HG03442 (cell line): ENCODE results near the gene MICAL3.
"Not testable (repeated sequence)": the region's sequence is repeated elsewhere in the genome, so short reads cannot be mapped to it uniquely, and the experiment has no call there.

Experiments
- ATAC-seq: cut with Tn5 transposase; IDR thresholded peaks from one replicate; pipeline ENCODE4 v1.9.1; 2021; ENCODE audit warnings: mild to moderate bottlenecking, moderate library complexity; ENCODE audit not compliant: unreplicated experiment

The MICAL3 gene

DNA sequence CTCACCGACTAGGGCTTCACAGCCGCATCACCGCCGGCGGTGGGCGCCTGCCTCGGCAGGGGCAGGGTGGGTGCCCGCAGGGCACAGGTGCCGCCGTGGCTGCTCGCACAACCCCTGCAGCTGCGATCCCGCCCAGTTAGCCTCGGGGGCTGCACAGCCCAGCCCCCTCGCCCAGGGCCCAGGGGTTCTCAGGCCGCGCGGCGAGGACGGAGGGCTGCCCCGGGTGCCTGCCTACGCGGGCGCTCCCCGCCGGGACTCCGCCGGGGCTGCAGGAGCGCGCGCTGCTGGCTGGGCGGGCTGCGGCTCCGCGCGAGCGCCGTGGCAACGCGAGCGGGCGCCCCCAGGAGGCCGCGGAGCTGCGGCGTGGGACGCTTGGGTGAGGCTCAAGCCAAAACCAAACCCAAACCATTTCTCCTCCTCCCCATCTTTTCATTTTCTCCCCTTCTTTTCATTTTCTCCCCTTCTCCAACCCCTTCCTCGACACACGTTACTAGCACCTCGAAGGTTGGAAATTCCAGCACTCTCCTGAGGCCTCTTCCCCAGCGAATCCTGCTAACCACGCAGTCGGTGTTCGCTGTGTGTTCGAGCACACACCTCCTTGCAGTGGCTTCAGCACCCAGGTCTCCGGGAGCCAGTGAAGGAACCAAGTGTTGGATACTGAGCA lies at the start of gene MICAL3:
Gene MICAL3 (minus strand): TSS at position 286 of the 664 bp plus-strand sequence. CDS start 117,749 bp downstream, outside the sequence.
- ATAC-seq = no peak

DNA sequence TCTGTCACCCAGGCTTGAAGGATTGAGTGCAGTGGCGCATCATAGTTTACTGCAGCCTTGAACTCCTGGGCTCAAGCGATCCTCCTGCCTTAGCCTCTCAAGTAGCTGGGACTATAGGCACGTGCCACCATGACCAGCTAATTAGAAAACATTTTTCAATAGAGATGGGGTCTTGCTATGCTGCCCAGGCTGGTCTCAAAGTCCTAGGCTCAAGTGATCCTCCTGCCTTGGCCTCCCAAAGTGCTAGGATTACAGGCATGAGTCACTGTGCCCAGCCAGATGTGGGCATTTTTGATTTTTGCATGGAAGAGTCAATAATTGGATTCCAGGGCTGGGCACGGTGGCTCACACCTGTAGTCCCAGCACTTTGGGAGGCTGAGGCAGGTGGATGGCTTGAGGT lies 49.6 kb upstream of the MICAL3 start:
- not testable (repeated sequence) for ATAC-seq

DNA sequence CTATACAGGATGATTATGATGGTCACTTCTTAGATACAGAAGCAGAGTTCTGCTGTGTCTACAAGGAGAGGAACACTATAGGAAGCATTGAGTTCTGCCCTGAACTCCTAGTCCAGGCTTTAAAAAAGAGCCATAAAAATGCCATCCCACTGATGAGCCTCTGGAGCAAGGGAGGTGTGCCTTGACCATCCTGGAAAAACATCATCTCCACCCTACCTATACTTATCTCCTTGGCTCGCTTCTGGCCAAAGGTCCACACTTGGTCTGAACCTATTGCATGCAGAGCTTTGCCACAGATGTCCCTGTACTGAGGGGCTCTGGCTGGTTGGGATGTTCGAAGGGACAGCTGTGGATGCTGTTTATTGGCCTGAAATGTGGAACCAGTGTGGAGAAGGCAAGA lies 49.1 kb upstream of the MICAL3 start:
- no peak for ATAC-seq

DNA sequence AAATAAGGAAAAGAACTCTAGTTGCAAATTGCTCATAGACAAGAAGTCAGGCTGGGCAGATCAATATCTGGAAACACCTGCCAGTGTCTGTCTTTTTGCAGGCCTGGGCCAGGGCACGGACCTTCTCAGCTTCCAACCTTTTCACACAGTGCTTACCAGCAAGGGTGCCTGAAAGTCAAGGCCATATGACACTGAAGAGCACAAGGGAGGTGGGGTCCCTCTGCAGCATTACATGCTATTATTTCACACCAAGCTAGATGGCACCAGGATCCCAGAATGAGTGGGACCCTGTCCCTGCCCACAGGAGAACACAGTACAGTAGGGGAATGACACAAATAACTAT lies 47.6 kb upstream of the MICAL3 start:
- ATAC-seq = no peak

GRCh38 chr22:18071307-18071967 lies 47.1 kb upstream of the MICAL3 start:
- not testable (repeated sequence) for ATAC-seq

- no peak for ATAC-seq
Measured at GRCh38 chr22:18070556-18071306, 46.4 kb upstream of the MICAL3 start.

- ATAC-seq = no peak
Measured at GRCh38 chr22:18070041-18070440, 45.7 kb upstream of the MICAL3 start.

DNA sequence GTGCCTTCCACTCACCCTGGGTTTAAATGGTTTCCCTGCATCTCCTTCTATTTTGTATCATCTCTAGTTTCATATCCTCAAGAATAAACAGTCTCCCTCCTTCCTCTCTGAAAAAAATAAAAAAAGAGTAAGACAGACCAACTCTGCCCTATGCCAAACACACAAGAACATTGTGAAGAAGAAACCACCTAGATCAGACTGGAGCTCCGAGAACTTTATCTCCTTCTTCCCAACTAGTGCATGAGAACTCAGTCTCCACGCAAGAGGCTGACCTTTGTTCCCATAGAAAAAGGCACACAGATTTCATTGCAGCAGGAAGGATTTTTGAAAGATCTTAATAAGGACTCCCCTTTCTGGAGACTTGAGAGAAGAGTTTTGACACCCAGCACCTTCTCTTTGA lies 44.7 kb upstream of the MICAL3 start:
- ATAC-seq = no peak

GRCh38 chr22:18068381-18068988 lies 44.1 kb upstream of the MICAL3 start:
- ATAC-seq = no peak

DNA sequence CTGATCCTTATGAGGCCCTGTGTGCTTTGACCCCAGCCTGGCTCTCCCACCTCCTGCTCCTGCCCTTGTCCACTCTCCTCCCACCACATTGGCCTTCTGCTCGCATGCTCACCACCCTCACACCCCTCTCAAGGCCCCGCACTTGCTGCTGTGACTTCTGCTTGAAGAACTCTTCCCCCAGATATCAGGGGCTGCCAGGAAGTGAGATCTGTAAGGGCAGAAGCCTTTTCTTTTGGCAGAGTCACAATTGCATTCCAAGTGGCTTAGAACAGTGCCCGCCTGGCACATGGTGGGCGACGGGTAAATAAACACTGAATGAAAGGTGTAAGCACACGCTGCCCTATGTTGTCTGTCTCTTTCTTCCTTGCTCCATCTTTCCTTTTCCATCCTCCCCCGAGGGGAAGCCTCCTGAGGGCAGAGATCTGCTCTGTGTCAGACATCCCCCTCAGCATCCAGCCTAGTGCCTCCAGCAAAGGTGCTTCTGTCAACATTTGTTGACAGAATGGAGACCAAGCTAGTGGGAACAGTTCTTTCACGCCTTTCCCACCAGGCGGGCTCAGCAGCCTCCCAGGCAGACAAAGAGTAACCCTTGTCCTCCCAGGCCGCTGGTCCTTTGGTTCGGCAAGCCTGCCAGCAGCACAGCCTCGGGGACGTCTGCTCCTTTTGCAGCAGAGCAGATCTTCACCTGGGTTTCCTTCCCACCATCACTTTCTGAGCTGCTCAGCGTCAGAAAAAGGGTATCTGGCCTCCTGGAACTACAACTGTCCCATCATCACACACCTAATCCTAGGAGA lies 43.4 kb upstream of the MICAL3 start:
- ATAC-seq = no peak

- ATAC-seq = no peak
Measured at GRCh38 chr22:18067121-18067520, 42.8 kb upstream of the MICAL3 start.

GRCh38 chr22:18066181-18066859 lies 42.0 kb upstream of the MICAL3 start:
- no peak for ATAC-seq

DNA sequence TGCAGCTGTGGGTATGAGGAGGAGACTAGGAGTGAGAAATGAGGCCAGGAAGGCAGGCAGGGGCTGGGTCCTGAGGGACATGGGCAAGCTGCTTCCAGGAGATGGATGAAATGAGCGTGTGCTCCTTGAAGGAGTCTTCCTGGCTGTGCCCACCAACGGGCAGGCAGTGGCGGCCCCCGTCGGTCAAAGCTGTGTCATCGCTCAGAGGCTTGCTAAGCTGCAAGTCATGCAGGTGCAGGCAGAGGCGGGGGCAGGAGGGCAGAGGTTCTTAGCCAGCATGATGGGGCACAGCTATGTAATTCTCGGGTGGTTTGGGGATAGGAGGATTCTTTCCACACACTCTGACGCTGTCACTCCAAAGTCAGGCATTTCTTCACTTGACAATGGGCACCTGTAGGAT lies 40.9 kb upstream of the MICAL3 start:
- no peak for ATAC-seq

- no peak for ATAC-seq
Measured at GRCh38 chr22:18064636-18065035, 40.3 kb upstream of the MICAL3 start.

- not testable (repeated sequence) for ATAC-seq
Measured at GRCh38 chr22:18063715-18064114, 39.4 kb upstream of the MICAL3 start.

GRCh38 chr22:18063306-18063705 lies 38.9 kb upstream of the MICAL3 start:
- no peak for ATAC-seq

DNA sequence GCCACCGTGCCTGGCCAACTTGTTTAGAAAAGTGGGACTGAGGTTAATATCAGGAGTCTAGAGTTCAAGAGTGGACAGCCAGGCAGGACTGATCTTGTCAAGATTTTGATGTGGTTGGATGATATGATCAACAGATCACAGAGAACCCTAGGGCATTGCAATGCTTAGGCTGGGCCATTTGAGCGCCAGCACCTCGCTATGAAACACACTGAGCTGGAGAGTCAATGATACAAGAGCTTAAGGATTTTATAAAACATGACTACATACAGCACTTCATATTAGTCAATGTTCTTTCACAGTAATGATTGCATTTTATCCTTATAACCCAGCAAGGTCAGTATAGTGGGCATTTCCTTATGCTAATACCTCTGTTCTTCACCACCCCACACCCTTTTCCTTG lies 38.1 kb upstream of the MICAL3 start:
- ATAC-seq = no peak

DNA sequence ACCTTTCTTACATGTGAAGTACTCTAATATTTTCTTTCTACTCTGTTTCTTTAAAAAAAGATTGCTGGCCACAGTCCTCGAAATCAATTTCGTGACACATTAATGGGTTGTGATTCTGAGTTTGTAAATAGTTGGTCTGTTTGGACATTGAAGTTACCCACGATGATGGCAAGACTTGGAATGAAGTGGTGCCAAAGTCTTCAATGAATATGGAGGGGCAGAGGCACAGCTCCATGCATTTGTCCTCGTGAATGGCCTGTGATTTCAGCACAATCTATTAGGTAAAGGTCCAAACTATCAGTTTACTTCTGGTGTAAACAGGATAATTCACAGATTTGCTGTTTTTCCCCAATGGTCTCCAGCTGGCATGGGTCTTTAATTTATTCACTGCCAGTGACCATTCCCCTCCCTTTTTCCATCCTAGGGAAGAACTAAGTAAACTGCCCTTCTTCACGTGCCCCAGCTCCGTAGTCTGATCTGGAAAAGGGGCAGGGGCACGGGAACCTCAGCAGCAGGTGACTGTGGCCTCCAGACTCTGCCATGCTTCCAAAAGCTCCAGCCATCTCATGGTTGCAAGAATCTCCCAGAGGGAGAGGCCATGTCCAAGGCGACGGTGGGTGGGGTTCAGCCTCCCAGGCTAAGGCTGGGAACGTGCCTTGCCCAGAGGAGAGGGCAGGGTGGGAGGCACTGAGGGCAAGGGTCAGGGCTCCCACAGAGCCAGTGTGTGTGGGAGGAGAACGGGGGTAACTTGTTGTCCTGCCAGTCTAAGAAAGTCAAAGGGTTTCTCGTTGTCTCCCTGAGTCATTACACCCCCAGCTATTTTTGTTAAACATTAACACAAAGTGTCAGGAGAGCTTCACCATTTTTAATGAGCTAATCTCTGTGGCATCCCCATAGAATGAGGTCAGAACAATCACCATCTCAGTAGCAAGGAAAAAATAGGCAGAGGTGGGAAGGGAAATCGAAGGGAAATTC lies 36.6 kb upstream of the MICAL3 start:
- ATAC-seq = no peak

DNA sequence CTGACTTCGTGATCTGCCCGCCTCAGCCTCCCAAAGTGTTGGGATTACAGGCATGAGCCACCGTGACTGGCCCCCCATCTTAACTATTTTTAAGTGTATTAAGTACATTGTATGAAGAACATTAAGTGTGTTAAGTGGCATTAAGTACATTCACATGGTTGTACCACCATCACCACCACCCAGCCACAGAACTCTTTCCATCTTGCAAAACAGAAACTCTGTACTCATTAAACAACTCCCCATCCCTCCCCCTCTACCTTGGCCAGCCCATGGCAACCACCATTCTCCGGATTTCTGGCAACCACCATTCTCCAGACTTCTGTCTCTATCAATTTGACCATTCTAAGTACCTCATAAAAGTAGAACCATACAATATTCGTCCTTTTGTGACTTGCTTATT lies 35.6 kb upstream of the MICAL3 start:
- ATAC-seq = no peak
